Caco-2 (cell line): ENCODE results near the gene RNF145. TPM values are rescaled to one million over a fixed set of nuclear protein-coding genes. Genes with fewer than 3 reads are reported as not detected.

ENCODE experiments used
- BruUV-seq: library from RNA; stranded (reverse); fragments of 400-500 nt; replicated peaks from 2 replicates; lab custom pipeline; 2021; lab: Mats Ljungman, UMichigan
- CTCF ChIA-PET: fragments of 300-600 bp; sonication (Branson Sonifier 250); formaldehyde crosslinking; loops from one replicate; lab custom pipeline; 2022; ENCODE audit warnings: antibody characterized with exemption; lab: Charles Lee
- POLR2A ChIA-PET: fragments of 300-600 bp; sonication (Branson Sonifier 250); formaldehyde crosslinking; loops from one replicate; lab custom pipeline; 2022; ENCODE audit warnings: antibody characterized with exemption; lab: Charles Lee
- DNase-seq, 2 experiments: peaks; one replicate each; pipeline versions ENCODE4 v3.0.0 to v3.0.0-alpha.2; 2020 to 2022
- H3K27me3 ChIP-seq: replicated peaks from 2 replicates; pipeline ENCODE4 v1.6.0; 2011; ENCODE audit warnings: low read length; ENCODE audit not compliant: control insufficient read depth, insufficient read depth
- H3K36me3 ChIP-seq: 2 replicates; pipeline ENCODE4 v1.5.1; 2011; ENCODE audit warnings: low read length; ENCODE audit not compliant: control insufficient read depth, insufficient read depth
- H3K4me1 ChIP-seq: fragments of 250-450 bp; sonication (Bioruptor Pico); 2 replicates; pipeline ENCODE4 v1.5.1; 2020; ENCODE audit warnings: mild to moderate bottlenecking
- H3K4me3 ChIP-seq: 2 replicates; pipeline ENCODE4 v1.5.1; 2011; ENCODE audit warnings: low read depth, mild to moderate bottlenecking, control low read depth, low read length
- H3K9me3 ChIP-seq: fragments of 250-450 bp; sonication (Bioruptor Pico); 2 replicates; pipeline ENCODE4 v1.5.1; 2020; ENCODE audit warnings: mild to moderate bottlenecking, moderate library complexity
- H3K27ac Mint-ChIP-seq: one replicate; pipeline ENCODE4 v1.8.0; 2022; ENCODE audit warnings: mixed read lengths; ENCODE audit not compliant: unreplicated experiment
- H3K27me3 Mint-ChIP-seq: one replicate; pipeline ENCODE4 v1.8.0; 2022; ENCODE audit warnings: mixed read lengths; ENCODE audit not compliant: insufficient read depth, unreplicated experiment
- H3K36me3 Mint-ChIP-seq: one replicate; pipeline ENCODE4 v1.8.0; 2022; ENCODE audit warnings: mild to moderate bottlenecking, mixed read lengths; ENCODE audit not compliant: insufficient read depth, unreplicated experiment
- H3K4me1 Mint-ChIP-seq: one replicate; pipeline ENCODE4 v1.8.0; 2022; ENCODE audit warnings: low read depth, mixed read lengths; ENCODE audit not compliant: unreplicated experiment
- H3K4me3 Mint-ChIP-seq: one replicate; pipeline ENCODE4 v1.8.0; 2022; ENCODE audit warnings: mild to moderate bottlenecking, moderate library complexity, mixed read lengths; ENCODE audit not compliant: unreplicated experiment
- H3K9me3 Mint-ChIP-seq: one replicate; pipeline ENCODE4 v1.8.0; 2022; ENCODE audit warnings: mixed read lengths; ENCODE audit not compliant: unreplicated experiment
- CTCF ChIP-seq, 2 experiments: fragments of 200-600 bp in 1 of 2; IDR thresholded peaks; 1 replicate in 1 of 2; 2 replicates in 1 of 2; pipeline versions ENCODE4 v1.5.1 to v1.8.0; 2011 to 2022; ENCODE audit warnings: antibody characterized with exemption in 1 of 2, control low read depth in 1 of 2, inconsistent platforms in 1 of 2, low read depth in 1 of 2, low read length in 1 of 2, mild to moderate bottlenecking in 1 of 2, moderate library complexity in 1 of 2; ENCODE audit not compliant: insufficient read depth in 1 of 2, severe bottlenecking in 1 of 2, unreplicated experiment in 1 of 2
- intact Hi-C: fragments of 100-400 bp; cut with micrococcal nuclease; formaldehyde crosslinking; loops from one replicate; pipeline ENCODE4 v1.10.0; 2022; ENCODE audit not compliant: unreplicated experiment
- total RNA-seq: library from RNA; stranded (reverse); gene quantifications from 2 replicates; pipeline ENCODE4 v1.2.3, GENCODE V29; 2022

Gene RNF145
- total RNA-seq, 1 experiment from 2014 or later: 38.7 TPM

GRCh38 chr5:159207222-159207685 lies 2.1 kb downstream of the RNF145 start:
- intact Hi-C loops: no loop called here

DNA sequence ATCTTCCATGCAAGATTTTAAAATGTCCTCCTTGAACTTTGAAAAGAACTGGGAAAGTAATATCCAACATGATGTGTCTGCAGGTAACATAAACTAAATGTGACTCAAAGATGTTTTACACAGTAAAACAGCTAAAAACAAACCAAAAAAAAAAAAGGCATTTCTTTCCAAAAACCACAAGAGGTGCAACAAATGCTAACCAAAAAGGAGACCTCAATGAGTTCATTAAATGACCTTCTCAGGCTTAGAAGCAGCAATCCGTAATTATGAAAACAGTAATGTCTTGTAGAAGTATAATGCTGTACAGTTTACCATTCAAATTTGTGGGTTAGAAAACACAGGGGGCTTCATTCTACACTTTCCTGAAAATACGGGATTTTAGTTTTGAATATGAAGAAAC lies 2.5 kb downstream of the RNF145 start:
- H3K36me3 Mint-ChIP-seq: peaks cover 15% of the 10 kb centered on the region
- TF ChIP-seq CTCF (IDR thresholded peaks at IDR 0.05; ENCODE audit: insufficient read depth in 1 of 2, low read depth in 1 of 2, low read length in 1 of 2, severe bottlenecking in 1 of 2, unreplicated experiment in 1 of 2): no peak
- H3K27me3 Mint-ChIP-seq: no peaks in the 10 kb centered on the region
- peak overlapping the region; percentile 97 for H3K27ac Mint-ChIP-seq
- H3K4me3 ChIP-seq: no peak overlapping the region
- H3K9me3 ChIP-seq: no peaks in the 10 kb centered on the region
- intact Hi-C loops: no loop called here
- no TSS peak for BruUV-seq
- no peak for DNase-seq
- no peaks in the 10 kb centered on the region for H3K27me3 ChIP-seq
- H3K4me1 ChIP-seq: peaks cover 23% of the 10 kb centered on the region
- H3K4me1 Mint-ChIP-seq: peaks cover 25% of the 10 kb centered on the region
- POLR2A ChIA-PET: no interaction called here
- peak overlapping the region; percentile 99 for H3K4me3 Mint-ChIP-seq
- CTCF ChIA-PET: interaction anchor here (2.1 kb wide), 1 partner anchor 50 kb away, joined by 12 read pairs; no protein-coding TSS in a partner anchor
- H3K9me3 Mint-ChIP-seq: no peaks in the 10 kb centered on the region
- no peaks in the 10 kb centered on the region; the same call in 1 of the 2 replicates for H3K36me3 ChIP-seq

More at GRCh38 chr5:159207222-159207685, 2.1 kb downstream of the RNF145 start:
- TF ChIP-seq CTCF (IDR thresholded peaks at IDR 0.05; ENCODE audit: insufficient read depth in 1 of 2, low read depth in 1 of 2, low read length in 1 of 2, severe bottlenecking in 1 of 2, unreplicated experiment in 1 of 2): no peak
- CTCF ChIA-PET: interaction anchor here (2.1 kb wide), 1 partner anchor 50 kb away, joined by 12 read pairs; no protein-coding TSS in a partner anchor
- H3K4me3 ChIP-seq: peak overlapping the region; percentile 76
- POLR2A ChIA-PET: no interaction called here
- H3K36me3 ChIP-seq: no peaks in the 10 kb centered on the region; the same call in 1 of the 2 replicates
- Mint-ChIP-seq H3K27me3 (no peaks in the 10 kb centered on the region), H3K36me3 (peaks cover 15% of the 10 kb centered on the region), H3K9me3 (no peaks in the 10 kb centered on the region), H3K4me3 (peak overlapping the region; percentile 99), H3K27ac (peak overlapping the region; percentile 97), H3K4me1 (peaks cover 25% of the 10 kb centered on the region)
- H3K9me3 ChIP-seq: no peaks in the 10 kb centered on the region
- DNase-seq: no peak
- no peaks in the 10 kb centered on the region for H3K27me3 ChIP-seq
- peaks cover 23% of the 10 kb centered on the region for H3K4me1 ChIP-seq
- BruUV-seq: no TSS peak

GRCh38 chr5:159206368-159206767 lies 3.0 kb downstream of the RNF145 start:
- Histone ChIP-seq H3K9me3 (no peaks in the 10 kb centered on the region), H3K4me3 (no peak overlapping the region), H3K4me1 (peaks cover 21% of the 10 kb centered on the region), H3K27me3 (no peaks in the 10 kb centered on the region), H3K36me3 (no peaks in the 10 kb centered on the region)
- ChIA-PET CTCF (no interaction called here), POLR2A (no interaction called here)
- Mint-ChIP-seq H3K27me3 (no peaks in the 10 kb centered on the region), H3K27ac (no peak overlapping the region), H3K9me3 (no peaks in the 10 kb centered on the region), H3K36me3 (peaks cover 15% of the 10 kb centered on the region), H3K4me3 (peak overlapping the region; percentile 99), H3K4me1 (peaks cover 25% of the 10 kb centered on the region)
- no TSS peak for BruUV-seq
- TF ChIP-seq CTCF (IDR thresholded peaks at IDR 0.05; ENCODE audit: insufficient read depth in 1 of 2, low read depth in 1 of 2, low read length in 1 of 2, severe bottlenecking in 1 of 2, unreplicated experiment in 1 of 2): no peak
- DNase-seq: no peak
- intact Hi-C loops: no loop called here
